Upper lobe of right lung (tissue), 1 donor: Measurements from ENCODE around the gene PLSCR1. TPM values are rescaled to one million over a fixed set of nuclear protein-coding genes. Genes with fewer than 3 reads are reported as not detected.
A peak's percentile ranks its signal among the peaks of the same experiment; 100 is the strongest.

Source experiments
- ATAC-seq: fragments of 200-7000 bp; cut with Tn5 transposase; one replicate; pipeline ENCODE4 v1.9.1; 2020; ENCODE audit warnings: mild to moderate bottlenecking, moderate library complexity
- DNase-seq: peaks from one replicate; pipeline ENCODE4 v3.0.0-alpha.2; 2020
- H3K27ac ChIP-seq: fragments of 200-600 bp; one replicate; pipeline ENCODE4 v1.8.0; 2022
- H3K27me3 ChIP-seq: fragments of 200-600 bp; one replicate; pipeline ENCODE4 v1.8.0; 2022; ENCODE audit warnings: mild to moderate bottlenecking
- H3K36me3 ChIP-seq: fragments of 200-600 bp; one replicate; pipeline ENCODE4 v1.8.0; 2022
- H3K4me1 ChIP-seq: fragments of 200-600 bp; one replicate; pipeline ENCODE4 v1.8.0; 2022
- H3K4me3 ChIP-seq: fragments of 200-600 bp; one replicate; pipeline ENCODE4 v1.8.0; 2022; ENCODE audit warnings: mild to moderate bottlenecking
- H3K9me3 ChIP-seq: fragments of 200-600 bp; one replicate; pipeline ENCODE4 v1.8.0; 2022
- CTCF ChIP-seq: fragments of 200-600 bp; IDR thresholded peaks from one replicate; pipeline ENCODE4 v1.8.0; 2022; ENCODE audit warnings: antibody characterized with exemption
- intact Hi-C: fragments of 100-400 bp; cut with DNase I; formaldehyde crosslinking; loops from one replicate; pipeline ENCODE4 v1.11.0; 2022
- total RNA-seq: library from RNA; stranded (reverse); fragmentation: NEBNext Ultra II Directional; extraction: Animal tissue kit (Norgen Biotek cat#: 25700); gene quantifications from one replicate; pipeline ENCODE4 v1.2.1, GENCODE V29; 2021
- donor health status: DM: no; HTN: yes; CAD: no; lungs with severe emphysema.

Gene PLSCR1
- total RNA-seq, 1 donor from 2014 or later: 165 TPM

DNA sequence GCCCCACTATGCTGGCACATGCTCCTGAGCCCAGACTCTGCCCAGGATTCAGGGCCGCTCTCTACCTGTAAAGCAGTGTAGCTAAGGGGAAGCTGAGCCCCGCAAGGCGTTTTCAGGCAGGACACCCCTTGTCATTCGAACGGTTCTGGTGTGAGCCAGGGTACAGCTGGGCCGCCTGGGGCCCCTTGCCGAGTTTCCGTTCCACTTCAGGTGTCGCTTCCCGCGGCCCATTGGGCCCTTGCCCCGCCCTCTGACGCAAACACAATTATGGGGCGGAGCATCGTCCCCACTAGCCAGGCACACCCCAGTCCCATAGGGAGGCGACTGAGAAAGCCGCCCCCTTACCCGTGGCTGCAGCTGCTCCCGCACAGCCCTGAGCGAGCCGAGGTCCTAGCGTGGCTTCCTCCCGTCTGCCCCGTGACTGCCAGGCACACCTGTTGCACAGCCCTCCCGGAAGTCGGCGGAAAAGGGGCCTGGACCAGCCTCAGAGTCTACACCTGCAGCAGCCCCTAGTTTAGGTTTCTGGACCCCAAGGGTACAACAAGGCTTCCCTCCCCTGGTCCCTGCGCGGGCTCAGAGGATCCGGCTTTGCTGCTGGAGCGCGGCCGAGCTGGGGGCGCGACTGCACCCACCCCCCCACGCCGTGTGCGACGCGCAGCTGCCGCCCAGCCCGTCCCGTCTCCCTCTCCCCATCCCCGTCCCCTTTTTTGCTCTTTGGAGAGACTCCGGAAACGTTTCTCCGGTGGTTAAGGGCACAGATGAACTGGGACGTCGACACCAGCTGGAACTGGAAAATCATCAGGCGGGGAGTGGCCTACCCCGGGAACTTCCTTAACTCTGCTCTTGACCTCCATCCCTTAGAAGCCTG lies 75.0 kb downstream of the PLSCR1 start, which contains the start of gene PLSCR2:
Gene PLSCR2 (minus strand): TSS at position 412 of the 868 bp plus-strand sequence. CDS start 9,657 bp downstream, outside the sequence.
- H3K27me3 ChIP-seq: no peaks in the 10 kb centered on the region
- TF ChIP-seq CTCF: no peak
- intact Hi-C loops: no loop called here
- DNase-seq (peak; percentile 89), ATAC-seq (peak; percentile 98)
- peak within 1 kb of the TSS; percentile 64 for H3K4me3 ChIP-seq
- H3K36me3 ChIP-seq: no peaks in the 10 kb centered on the region
- H3K4me1 ChIP-seq: no peaks in the 10 kb centered on the region
- H3K27ac ChIP-seq: peak within 1 kb of the TSS; percentile 71
- no peaks in the 10 kb centered on the region for H3K9me3 ChIP-seq

GRCh38 chr3:146468671-146469149 lies 75.7 kb downstream of the PLSCR1 start:
- H3K27ac ChIP-seq: peak overlapping the region; percentile 71
- no peak for DNase-seq
- H3K9me3 ChIP-seq: no peaks in the 10 kb centered on the region
- H3K4me1 ChIP-seq: no peaks in the 10 kb centered on the region
- no peaks in the 10 kb centered on the region for H3K36me3 ChIP-seq
- TF ChIP-seq CTCF: no peak
- ATAC-seq: no peak
- H3K4me3 ChIP-seq: peak overlapping the region; percentile 64
- H3K27me3 ChIP-seq: no peaks in the 10 kb centered on the region
- intact Hi-C loops: no loop called here

DNA sequence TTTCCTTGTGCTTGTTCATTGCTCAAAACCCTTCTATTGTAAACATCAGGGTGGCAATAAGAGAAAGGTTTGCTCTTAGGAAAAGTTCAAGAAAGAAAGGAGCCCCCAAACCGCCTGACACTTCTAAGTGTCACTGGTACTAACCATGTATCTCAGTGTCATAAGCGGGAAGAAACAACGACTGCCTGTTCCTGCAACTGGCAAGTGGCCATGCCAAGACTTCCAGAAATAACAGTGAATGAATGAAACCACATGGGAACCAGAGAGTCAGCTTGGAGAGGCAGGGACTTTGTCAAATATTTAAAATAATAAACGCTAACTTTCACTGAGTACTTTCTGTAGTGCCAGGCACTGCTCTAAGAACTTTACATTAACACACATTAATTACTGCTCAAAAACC lies 76.2 kb downstream of the PLSCR1 start:
- no peaks in the 10 kb centered on the region for H3K36me3 ChIP-seq
- no peaks in the 10 kb centered on the region for H3K9me3 ChIP-seq
- TF ChIP-seq CTCF: no peak
- no peaks in the 10 kb centered on the region for H3K4me1 ChIP-seq
- H3K4me3 ChIP-seq: no peak overlapping the region
- H3K27ac ChIP-seq: no peak overlapping the region
- no peaks in the 10 kb centered on the region for H3K27me3 ChIP-seq
- intact Hi-C loops: no loop called here
- DNase-seq (no peak), ATAC-seq (no peak)

DNA sequence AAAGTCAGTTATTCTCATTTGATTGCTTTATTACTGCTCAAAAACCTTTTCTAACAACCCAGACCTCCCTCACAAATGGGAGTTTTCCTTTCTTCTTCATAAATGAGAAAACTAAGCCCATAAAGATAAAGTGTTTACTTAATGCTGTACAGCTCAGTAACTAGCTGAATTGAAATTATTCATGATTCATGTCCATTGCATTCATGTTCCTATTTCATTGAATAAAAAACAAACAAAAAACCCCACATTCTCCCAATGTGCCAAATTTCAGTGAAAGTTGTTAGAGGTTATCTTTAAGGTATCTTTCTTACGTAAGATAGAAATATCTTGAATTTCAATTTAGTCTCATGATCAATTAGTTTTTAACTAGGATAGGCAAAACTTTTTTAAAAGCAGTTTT lies 77.8 kb downstream of the PLSCR1 start:
- H3K27ac ChIP-seq: no peak overlapping the region

DNA sequence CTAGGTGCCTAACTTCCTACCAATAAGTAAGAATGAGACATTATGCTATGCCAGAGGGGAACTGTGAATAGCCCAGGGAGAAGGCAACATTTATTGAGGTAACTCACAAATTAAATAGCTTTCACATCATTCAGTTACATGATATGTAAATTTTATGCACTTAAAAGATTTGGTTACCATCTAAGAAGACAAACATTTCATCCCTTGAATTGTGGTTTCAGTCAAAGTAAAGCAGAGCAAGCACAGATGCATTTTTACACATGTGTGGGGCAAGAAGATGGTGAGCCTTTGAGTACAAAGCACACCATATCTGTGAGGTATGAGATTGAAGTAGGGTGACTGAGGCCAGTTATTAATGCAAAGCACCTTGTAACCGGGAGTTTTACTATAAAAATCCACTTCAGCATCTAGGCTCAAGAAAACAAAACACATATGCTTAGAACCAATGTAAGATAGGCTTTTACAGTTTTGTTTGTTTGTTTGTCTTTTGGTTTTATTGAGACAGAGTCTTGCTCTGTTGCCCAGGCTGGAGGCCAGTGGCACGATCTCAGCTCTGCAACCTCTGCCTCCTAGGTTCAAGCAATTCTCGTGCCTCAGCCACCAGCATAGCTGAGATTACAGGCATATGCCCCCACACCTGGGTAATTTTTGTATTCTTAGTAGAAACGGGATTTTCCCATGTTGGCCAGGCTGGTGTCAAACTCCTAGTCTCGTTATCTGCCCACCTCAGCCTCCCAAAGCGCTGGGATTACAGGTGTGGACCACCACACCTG lies 78.5 kb downstream of the PLSCR1 start:
- Histone ChIP-seq H3K4me1 (no peaks in the 10 kb centered on the region), H3K36me3 (no peaks in the 10 kb centered on the region), H3K9me3 (no peaks in the 10 kb centered on the region), H3K27me3 (no peaks in the 10 kb centered on the region), H3K27ac (no peak overlapping the region), H3K4me3 (no peak overlapping the region)
- TF ChIP-seq CTCF: no peak
- intact Hi-C loops: no loop called here
- ATAC-seq: no peak
- no peak for DNase-seq

More for the DNA sequence above, 77.8 kb downstream of the PLSCR1 start:
- H3K9me3 ChIP-seq: no peaks in the 10 kb centered on the region
- no peak overlapping the region for H3K4me3 ChIP-seq
- H3K4me1 ChIP-seq: no peaks in the 10 kb centered on the region
- no peak for TF ChIP-seq CTCF
- H3K36me3 ChIP-seq: no peaks in the 10 kb centered on the region
- DNase-seq (no peak), ATAC-seq (no peak)
- no peaks in the 10 kb centered on the region for H3K27me3 ChIP-seq
- intact Hi-C loops: no loop called here

Other genes with a start within 250 kb of the PLSCR1 start
- gene PLSCR2, start 75.0 kb downstream of the PLSCR1 start, total RNA-seq: not detected
- not detected for gene PLSCR5, start 60.7 kb upstream of the PLSCR1 start, total RNA-seq